Upper lobe of right lung (tissue), 1 donor: ENCODE data around the gene PRSS56. TPM values are rescaled to one million over a fixed set of nuclear protein-coding genes. Genes with fewer than 3 reads are reported as not detected.
A peak's percentile ranks its signal among the peaks of the same experiment; 100 is the strongest.

Experiments
- ATAC-seq: fragments of 200-7000 bp; cut with Tn5 transposase; one replicate; pipeline ENCODE4 v1.9.1; 2020; ENCODE audit warnings: mild to moderate bottlenecking, moderate library complexity
- DNase-seq: peaks from one replicate; pipeline ENCODE4 v3.0.0-alpha.2; 2020
- H3K27ac ChIP-seq: fragments of 200-600 bp; one replicate; pipeline ENCODE4 v1.8.0; 2022
- H3K27me3 ChIP-seq: fragments of 200-600 bp; one replicate; pipeline ENCODE4 v1.8.0; 2022; ENCODE audit warnings: mild to moderate bottlenecking
- H3K36me3 ChIP-seq: fragments of 200-600 bp; one replicate; pipeline ENCODE4 v1.8.0; 2022
- H3K4me1 ChIP-seq: fragments of 200-600 bp; one replicate; pipeline ENCODE4 v1.8.0; 2022
- H3K4me3 ChIP-seq: fragments of 200-600 bp; one replicate; pipeline ENCODE4 v1.8.0; 2022; ENCODE audit warnings: mild to moderate bottlenecking
- H3K9me3 ChIP-seq: fragments of 200-600 bp; one replicate; pipeline ENCODE4 v1.8.0; 2022
- CTCF ChIP-seq: fragments of 200-600 bp; IDR thresholded peaks from one replicate; pipeline ENCODE4 v1.8.0; 2022; ENCODE audit warnings: antibody characterized with exemption
- intact Hi-C: fragments of 100-400 bp; cut with DNase I; formaldehyde crosslinking; loops from one replicate; pipeline ENCODE4 v1.11.0; 2022
- total RNA-seq: library from RNA; stranded (reverse); fragmentation: NEBNext Ultra II Directional; extraction: Animal tissue kit (Norgen Biotek cat#: 25700); gene quantifications from one replicate; pipeline ENCODE4 v1.2.1, GENCODE V29; 2021
- donor health status: DM: no; HTN: yes; CAD: no; lungs with severe emphysema.

PRSS56 gene
- total RNA-seq, 1 donor from 2014 or later = not detected

- intact Hi-C loops = no loop called here
- H3K4me1 ChIP-seq = peaks cover 5% of the 10 kb centered on the region
- H3K9me3 ChIP-seq = no peaks in the 10 kb centered on the region
- H3K27me3 ChIP-seq = peaks cover 42% of the 10 kb centered on the region
- H3K27ac ChIP-seq = no peak overlapping the region
- DNase-seq = peak; percentile 41
- no peak overlapping the region for H3K4me3 ChIP-seq
- ATAC-seq = no peak
- TF ChIP-seq CTCF = no peak
- no peaks in the 10 kb centered on the region for H3K36me3 ChIP-seq
These were observed 30.5 kb upstream of the PRSS56 start for GRCh38 chr2:232489516-232490220.

DNA sequence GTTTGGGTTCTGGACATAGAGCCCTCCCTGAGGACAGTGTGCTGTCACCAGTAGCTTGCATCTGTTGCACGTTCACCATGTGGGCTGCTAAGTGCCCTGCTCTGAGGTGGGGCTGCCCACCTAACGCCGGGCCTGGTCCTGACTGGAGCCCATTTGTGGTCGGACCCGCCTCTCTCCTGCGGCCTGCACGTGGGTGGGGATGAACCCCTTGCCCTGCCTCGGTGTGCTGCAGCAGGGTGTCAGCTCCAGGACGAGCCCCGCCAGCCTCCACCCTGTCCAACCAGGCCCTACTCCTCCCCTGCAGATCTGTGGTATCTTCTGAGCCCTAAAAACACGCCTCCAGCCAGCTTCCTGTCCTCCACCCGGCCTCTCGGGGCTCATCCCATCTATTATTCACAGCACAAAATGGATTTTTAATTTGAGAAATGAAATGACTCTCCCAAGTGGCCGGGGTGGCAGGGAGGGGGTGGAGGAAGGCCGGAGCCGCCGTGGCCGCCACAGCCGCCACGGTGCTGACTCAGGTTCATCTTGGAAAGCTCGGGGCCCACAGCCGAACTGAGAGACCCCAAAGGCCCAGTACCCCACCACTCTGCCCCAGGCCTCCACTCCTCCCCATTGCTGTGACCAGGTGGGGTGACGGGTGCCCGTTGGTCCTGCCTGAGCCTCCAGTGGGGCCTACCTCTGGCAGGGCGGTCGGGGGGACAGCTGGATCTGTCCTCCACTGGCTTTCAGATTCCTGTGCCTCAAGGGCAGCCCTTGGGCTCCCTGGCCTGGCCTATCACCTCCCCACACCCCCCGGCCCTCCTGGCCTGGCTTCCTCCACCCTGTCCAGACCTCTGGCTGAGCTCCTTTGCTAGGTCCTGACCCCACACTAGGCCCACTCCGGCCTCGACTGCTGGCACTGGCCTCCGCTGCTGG is 29.7 kb upstream of the PRSS56 start:
- Histone ChIP-seq H3K4me3 (no peak overlapping the region), H3K27ac (no peak overlapping the region), H3K4me1 (peaks cover 5% of the 10 kb centered on the region), H3K27me3 (peaks cover 35% of the 10 kb centered on the region), H3K36me3 (no peaks in the 10 kb centered on the region), H3K9me3 (no peaks in the 10 kb centered on the region)
- ATAC-seq (no peak), DNase-seq (peak; percentile 61)
- TF ChIP-seq CTCF = no peak
- intact Hi-C loops = no loop called here

DNA sequence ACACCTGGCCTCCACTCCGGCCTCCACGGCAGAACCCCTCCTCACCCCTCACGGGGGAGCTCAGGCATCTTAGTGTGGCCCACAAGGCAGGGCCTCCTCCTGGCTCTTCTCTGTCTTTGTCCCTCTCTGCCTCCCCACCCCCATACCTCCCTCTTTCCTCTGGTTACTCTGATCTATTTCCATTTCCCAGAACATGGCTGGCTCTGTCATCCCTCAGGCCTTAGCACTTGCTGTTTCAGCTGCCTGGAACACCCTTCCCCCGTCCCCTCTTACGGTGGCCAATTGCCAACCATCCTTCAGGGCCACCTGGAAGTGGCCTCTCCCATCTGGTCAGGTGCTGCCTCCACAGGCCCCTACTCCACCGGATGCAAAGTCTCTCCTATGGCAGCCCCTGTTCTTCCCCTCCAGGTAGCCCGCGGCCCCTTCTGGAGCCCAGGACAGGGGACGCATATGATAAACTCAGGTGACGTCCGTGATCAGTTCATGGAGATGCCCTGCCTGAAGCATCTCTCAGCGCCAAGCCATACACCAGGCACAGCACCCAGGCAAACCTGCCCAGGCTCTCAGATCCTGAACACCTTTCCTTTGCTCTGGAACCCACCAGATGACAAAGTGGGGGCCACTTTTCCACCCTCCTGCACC is 28.9 kb upstream of the PRSS56 start:
- Histone ChIP-seq H3K4me3 (no peak overlapping the region), H3K27me3 (peaks cover 27% of the 10 kb centered on the region), H3K27ac (no peak overlapping the region), H3K36me3 (no peaks in the 10 kb centered on the region), H3K4me1 (peaks cover 5% of the 10 kb centered on the region), H3K9me3 (no peaks in the 10 kb centered on the region)
- DNase-seq = peak; percentile 54
- intact Hi-C loops = no loop called here
- no peak for TF ChIP-seq CTCF
- no peak for ATAC-seq

DNA sequence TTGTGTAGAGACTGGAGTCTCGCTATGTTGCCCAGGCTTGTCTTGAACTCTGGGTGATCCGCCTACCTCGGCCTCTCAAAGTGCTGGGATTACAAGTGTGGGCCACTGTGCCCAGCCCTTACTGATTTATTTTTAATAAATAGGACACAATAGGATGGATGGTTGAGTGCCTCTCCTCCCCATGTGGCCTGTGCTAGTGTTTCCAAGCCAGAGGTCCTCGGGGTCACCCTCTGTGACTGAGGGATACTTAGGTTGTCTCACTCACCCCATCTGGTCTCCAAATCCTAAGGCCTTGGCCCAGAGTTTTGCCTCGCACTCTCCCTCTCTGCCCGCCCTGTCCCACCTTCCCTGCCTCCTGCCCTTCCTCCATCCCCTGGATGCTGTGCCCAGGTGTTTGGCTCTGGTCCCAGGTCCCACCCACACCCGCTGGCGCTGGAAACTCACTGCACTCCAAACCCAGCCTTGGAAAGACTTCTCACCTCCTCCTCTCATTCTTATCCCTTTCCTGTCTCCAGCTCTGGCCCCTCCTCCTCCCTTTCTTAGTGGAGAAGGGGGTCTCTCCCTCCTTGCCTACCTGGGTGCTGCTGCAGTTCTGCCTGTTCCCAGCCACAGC is 27.8 kb upstream of the PRSS56 start:
- no peaks in the 10 kb centered on the region for H3K9me3 ChIP-seq
- H3K27me3 ChIP-seq = peaks cover 17% of the 10 kb centered on the region
- no peaks in the 10 kb centered on the region for H3K36me3 ChIP-seq
- no peak overlapping the region for H3K4me3 ChIP-seq
- DNase-seq (no peak), ATAC-seq (no peak)
- no peak overlapping the region for H3K27ac ChIP-seq
- H3K4me1 ChIP-seq = no peaks in the 10 kb centered on the region
- intact Hi-C loops = no loop called here
- TF ChIP-seq CTCF = no peak

DNA sequence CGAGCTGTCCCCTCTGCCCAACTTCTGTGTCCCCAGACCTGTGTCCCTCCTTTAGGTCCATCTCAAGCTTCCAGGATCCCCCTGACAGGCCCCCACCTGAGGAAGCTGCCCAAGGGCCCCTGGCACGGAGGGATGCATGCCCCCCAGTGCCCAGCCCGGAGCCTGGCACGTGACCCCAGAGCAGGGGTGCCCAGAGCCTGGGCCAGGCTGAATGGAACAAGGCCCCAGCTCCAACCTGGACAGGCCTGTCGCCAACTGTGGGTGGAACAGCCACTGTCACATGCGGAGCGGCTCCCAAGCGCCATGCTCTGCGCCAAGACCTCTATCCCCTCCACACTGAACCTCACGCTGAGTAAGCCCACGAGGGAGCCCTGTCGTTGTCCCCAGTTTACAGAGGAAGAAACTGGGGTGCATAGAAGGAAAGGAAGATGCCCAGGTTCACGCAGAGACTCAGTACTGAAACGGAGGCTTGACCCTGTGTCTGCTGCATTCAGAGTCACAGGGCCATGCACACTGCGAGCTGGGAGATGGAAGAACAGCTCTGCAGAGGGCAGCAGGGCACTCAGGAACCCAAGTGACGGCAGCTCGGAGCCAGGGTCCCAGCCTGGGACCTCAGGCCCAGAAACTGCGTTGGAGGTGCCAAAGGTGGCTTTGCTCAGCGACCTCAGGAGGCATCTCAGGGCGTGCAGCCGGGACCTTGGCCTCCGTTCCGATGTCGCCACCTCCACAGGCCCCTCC is 27.1 kb upstream of the PRSS56 start:
- intact Hi-C loops = no loop called here
- no peak for ATAC-seq
- Histone ChIP-seq H3K27ac (no peak overlapping the region), H3K36me3 (no peaks in the 10 kb centered on the region), H3K27me3 (peaks cover 11% of the 10 kb centered on the region), H3K4me3 (no peak overlapping the region), H3K9me3 (no peaks in the 10 kb centered on the region), H3K4me1 (no peaks in the 10 kb centered on the region)
- no peak for TF ChIP-seq CTCF
- DNase-seq = no peak
